Retinal pigment epithelial cell (primary cell): Measurements from ENCODE around the gene PTMS.

Source experiments
- DNase-seq: peaks from one replicate; pipeline ENCODE4 v3.0.0-alpha.2; 2010; ENCODE audit warnings: low read depth
- H3K4me3 ChIP-seq: 2 replicates; pipeline ENCODE4 v1.5.1; 2011; ENCODE audit warnings: mild to moderate bottlenecking, low read length, control low read depth, moderate library complexity
- TF ChIP-seq, protein P1 (sequence below): conservative IDR thresholded peaks from 2 replicates; pipeline ENCODE4 v1.5.1; 2011; ENCODE audit warnings: low read depth, low read length, control low read depth, inconsistent platforms

The PTMS gene

GRCh38 chr12:6772726-6773589 is 6.8 kb downstream of the PTMS start:
- TF ChIP-seq, protein P1, sequence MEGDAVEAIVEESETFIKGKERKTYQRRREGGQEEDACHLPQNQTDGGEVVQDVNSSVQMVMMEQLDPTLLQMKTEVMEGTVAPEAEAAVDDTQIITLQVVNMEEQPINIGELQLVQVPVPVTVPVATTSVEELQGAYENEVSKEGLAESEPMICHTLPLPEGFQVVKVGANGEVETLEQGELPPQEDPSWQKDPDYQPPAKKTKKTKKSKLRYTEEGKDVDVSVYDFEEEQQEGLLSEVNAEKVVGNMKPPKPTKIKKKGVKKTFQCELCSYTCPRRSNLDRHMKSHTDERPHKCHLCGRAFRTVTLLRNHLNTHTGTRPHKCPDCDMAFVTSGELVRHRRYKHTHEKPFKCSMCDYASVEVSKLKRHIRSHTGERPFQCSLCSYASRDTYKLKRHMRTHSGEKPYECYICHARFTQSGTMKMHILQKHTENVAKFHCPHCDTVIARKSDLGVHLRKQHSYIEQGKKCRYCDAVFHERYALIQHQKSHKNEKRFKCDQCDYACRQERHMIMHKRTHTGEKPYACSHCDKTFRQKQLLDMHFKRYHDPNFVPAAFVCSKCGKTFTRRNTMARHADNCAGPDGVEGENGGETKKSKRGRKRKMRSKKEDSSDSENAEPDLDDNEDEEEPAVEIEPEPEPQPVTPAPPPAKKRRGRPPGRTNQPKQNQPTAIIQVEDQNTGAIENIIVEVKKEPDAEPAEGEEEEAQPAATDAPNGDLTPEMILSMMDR = no peak
- no peak overlapping the region for H3K4me3 ChIP-seq
- no peak for DNase-seq

GRCh38 chr12:6773590-6774351 is 7.6 kb downstream of the PTMS start:
- TF ChIP-seq, protein P1 = no peak
- no peak for DNase-seq
- no peak overlapping the region for H3K4me3 ChIP-seq

- no peak for DNase-seq
- no peak overlapping the region for H3K4me3 ChIP-seq
- TF ChIP-seq, protein P1 = no peak
These were observed 8.4 kb downstream of the PTMS start for GRCh38 chr12:6774499-6775062.

GRCh38 chr12:6775185-6776174 is 9.3 kb downstream of the PTMS start:
- no peak overlapping the region for H3K4me3 ChIP-seq
- DNase-seq = no peak
- TF ChIP-seq, protein P1 = no peak

DNA sequence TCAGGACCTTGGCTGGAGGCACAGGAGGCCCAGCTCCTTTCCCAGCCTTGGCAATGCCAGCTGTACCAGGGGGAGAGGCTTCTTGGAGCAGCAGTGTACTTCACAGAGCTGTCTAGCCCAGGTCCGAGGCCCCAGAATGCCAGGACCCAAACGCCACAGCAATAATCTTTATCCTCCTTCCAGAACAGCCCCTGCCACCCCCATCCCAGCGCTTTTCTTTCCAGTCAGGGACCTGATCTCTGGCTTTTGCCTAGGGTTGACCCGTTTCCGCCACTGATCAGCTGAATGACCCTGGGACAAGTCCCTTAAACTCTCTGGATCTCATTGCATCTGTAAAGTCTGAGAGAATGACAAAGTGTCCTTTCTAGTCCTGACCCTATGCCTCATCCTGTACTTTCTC is 11.2 kb downstream of the PTMS start:
- TF ChIP-seq, protein P1 = no peak

DNA sequence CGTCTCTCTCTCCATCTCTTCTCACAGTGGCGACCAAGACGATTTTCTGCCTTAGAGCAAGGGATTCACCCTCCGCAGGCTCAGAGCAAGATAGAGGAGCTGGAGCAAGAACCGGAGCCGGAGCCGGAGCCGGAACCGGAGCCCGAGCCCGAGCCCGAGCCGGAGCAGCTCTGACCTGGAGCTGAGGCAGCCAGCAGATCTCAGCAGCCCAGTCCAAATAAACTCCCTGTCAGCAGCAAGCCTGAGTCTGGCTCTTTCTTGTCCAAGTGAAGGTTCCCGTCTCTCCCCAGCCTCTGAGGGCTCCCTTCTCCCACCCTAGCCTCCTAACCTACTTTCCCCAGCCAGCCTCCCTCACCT is 12.0 kb downstream of the PTMS start:
- peak overlapping the region; percentile 43 for H3K4me3 ChIP-seq
- TF ChIP-seq, protein P1 = no peak
- DNase-seq = no peak

More for the DNA sequence above, 11.2 kb downstream of the PTMS start:
- no peak for DNase-seq
- H3K4me3 ChIP-seq = no peak overlapping the region
